ENCODE measurements around the gene HTR1D.

The HTR1D gene

GRCh38 chr1:23184212-23184934 lies 32.9 kb downstream of the HTR1D start:
- no peak for DNase-seq

GRCh38 chr1:23179862-23180261 lies 37.4 kb downstream of the HTR1D start:
- DNase-seq = no peak

GRCh38 chr1:23178950-23179349 lies 38.4 kb downstream of the HTR1D start:
- DNase-seq = no peak

GRCh38 chr1:23178414-23178813 lies 38.9 kb downstream of the HTR1D start:
- DNase-seq = no peak

GRCh38 chr1:23177438-23178380 lies 39.6 kb downstream of the HTR1D start:
- DNase-seq = no peak

DNA sequence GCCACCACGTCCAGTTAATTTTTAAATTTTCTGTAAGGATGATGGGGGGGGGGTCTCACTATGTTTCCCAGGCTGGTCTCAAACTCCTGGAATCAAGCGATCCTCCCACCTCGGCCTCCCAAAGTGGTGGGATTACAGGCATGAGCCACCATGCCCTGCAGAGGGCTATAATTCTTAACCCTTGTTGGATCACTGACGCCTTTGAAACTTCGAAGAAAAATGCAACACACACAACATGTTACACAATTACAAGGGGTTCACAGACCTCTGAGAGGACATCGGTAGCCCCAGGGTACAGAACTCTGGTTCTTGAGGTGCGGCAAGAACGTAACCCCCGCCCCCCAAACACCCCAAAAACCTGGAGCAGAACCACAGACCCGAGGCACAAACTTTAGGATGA lies 40.3 kb downstream of the HTR1D start:
- DNase-seq = no peak

- DNase-seq = no peak
Observed at GRCh38 chr1:23174426-23175110, 42.7 kb downstream of the HTR1D start.

GRCh38 chr1:23171181-23171755 lies 46.0 kb downstream of the HTR1D start:
- no peak for DNase-seq

GRCh38 chr1:23169727-23170335 lies 47.5 kb downstream of the HTR1D start:
- DNase-seq = no peak

DNA sequence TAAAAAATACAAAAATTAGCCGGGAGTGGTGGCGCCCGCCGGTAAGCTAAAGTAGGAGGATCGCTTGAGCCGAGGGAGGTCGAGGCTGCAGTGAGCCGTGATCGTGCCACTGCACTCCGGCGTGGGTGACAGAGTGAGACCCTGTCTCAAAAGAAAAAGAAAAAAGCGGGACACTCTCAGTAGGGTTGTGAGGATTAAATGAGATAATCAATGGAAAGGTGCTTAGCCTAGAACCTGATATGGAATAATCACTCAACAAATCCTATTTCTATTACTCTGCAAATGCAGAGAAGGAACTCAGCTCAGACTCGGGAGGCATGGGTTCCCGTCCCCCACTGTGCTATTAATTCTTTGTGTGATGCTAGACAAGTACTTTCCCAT lies 48.1 kb downstream of the HTR1D start:
- DNase-seq = no peak

- DNase-seq = peak; percentile 22
Observed at GRCh38 chr1:23168445-23169194, 48.7 kb downstream of the HTR1D start, which contains the start of gene LUZP1. TSS of gene LUZP1 (minus strand) at chr1:23168856.

- no peak for DNase-seq
Observed at GRCh38 chr1:23168079-23168444, 49.2 kb downstream of the HTR1D start.

DNA sequence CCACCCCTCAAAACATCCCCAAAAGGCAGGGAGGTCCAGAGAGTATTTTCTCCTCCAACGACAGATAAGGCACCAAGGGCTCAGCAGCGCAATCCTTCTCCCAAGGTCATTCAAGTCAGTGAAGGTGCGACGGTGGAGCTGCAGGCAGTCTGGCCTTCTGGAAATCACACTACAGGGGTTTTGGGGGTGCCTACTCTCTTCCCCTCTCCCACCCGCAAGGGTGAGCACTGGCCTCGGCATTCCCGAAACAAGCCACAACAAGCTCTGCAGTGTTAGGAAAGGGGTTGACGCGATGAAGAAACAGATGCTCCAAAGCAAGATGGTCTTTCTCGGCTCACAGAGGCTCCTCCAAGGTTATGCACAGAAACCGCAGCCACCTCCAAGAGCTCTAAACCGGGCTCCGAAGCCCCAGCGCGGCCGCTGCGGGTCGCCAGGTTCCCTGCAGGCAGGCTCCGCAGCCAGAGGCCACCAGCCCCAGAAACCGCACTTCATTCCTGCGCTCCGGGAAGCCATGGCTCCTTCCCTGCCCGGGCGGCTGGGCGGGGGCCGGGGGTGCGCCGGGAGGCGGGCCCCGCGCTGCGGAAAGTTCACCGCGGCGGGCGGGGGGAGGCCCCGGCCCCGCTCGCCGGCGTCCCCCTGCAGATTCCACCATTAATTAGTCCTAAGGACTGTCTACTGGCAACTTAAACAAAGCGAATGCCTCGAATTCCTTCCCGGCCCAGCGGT lies 49.8 kb downstream of the HTR1D start:
- no peak for DNase-seq

GRCh38 chr1:23166854-23167253 lies 50.4 kb downstream of the HTR1D start:
- no peak for DNase-seq

DNA sequence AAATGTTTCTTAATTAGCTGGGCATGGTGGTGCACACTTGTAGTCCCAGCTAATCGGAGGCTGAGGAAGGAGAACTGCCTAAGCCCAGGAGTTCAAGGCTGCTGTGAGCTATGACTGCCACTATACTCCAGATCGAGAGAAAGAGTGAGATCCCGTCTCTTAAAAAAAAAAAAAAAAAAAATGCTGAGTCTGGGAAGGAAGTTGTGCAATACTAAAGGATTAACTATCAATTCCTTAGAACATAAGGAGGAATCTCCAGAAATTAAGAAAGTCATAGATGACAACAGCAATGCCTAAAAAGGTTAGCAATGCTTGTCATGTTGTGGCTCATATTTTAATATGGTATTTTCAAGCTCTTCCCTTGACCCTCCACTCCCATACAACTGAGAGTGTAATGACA lies 53.9 kb downstream of the HTR1D start:
- no peak for DNase-seq

DNA sequence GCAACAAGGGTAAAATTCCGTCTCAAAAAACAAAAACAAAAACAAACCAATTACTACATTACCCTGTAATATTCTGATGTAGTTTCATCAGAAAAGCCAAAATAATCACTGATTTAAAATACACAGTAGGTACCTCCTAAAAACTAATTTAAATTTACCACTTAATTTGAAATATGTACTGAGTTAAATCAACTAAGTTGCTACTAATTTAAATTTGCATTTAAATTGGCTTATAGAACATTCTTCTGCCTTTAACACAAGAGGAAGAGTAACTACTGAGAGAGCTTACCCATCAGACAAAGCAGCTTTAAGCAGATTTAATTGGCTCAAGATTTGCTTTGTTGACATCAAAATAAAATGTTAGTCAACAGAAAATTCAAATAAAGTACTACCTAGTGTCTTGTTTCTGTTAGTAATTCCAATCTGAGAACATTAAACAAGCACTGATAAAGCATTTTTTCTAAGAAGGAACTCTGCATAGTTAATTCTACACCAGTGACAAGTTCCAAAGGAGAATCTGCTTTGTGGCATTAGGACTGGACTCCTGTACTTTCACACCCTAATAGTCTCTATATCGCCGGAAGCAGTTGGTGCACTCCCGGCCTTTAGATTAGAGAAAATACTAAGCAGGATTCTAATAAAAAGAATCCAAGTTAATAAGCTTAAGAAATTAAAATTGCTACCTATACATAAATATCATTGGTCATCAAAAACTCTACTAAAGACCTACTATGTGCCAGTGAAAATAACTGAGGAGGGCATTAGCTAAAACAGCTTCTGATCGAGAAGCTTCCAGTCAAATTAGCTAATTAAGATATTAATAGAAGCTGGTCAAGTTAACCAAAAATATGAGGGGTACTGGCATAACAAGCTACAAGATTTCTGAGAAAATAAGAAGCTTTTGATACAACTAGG lies 57.1 kb downstream of the HTR1D start:
- DNase-seq = no peak

DNA sequence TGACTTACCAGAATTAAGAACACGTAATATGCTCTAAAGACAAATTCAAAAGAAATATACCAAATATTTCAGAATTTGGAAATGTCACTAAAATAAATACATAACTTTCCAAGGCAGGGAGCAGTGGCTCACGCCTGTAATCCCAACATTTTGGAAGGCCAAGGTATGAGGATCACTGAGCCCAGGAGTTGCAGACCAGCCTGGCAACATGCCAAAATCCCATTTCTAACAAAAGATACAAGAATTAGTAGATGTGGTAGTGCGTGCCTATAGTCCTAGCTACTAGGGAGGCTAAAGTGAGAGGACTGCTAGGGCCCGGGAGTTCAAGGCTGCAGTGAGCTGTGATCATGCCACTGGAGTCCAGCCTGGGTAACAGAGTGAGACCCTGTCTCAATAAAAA lies 60.4 kb downstream of the HTR1D start:
- no peak for DNase-seq

- no peak for DNase-seq
Observed at GRCh38 chr1:23152966-23153684, 64.2 kb downstream of the HTR1D start.

DNA sequence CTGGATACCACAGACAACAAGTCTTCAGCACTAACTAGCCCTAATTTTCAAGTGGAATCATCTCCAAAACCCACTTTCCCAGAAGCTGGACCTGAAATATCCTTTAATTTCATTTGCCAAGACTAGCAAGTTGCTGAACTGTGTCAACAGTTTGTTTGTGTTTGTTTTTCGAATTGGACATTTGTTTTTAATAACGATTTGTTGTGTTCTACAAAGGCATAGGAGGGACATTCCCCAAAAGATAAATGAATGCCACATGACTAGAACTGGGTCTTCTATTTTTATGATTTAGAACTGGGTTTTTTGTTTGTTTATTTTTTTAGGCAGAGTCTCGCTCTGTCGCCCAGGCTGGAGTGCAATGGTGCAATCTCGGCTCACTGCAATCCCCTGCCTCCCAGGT lies 66.6 kb downstream of the HTR1D start:
- DNase-seq = no peak

GRCh38 chr1:23150125-23150524 lies 67.2 kb downstream of the HTR1D start:
- DNase-seq = no peak

Measured in SHP77 treated with DMSO at 0.1 percent for 48 hours (cell line).